Posterior cingulate gyrus (tissue), 11 donors: ENCODE measurements around the gene RAB43.

Experiments used
- DNase-seq, 10 donors: peaks; one replicate each; pipeline versions ENCODE4 v3.0.0 to v3.0.0-alpha.2; 2020 to 2021; ENCODE audit warnings: mixed read lengths in 3 of 10
- intact Hi-C: fragments of 100-400 bp; cut with DNase I; formaldehyde crosslinking; loops from one replicate; pipeline ENCODE4 v1.15.1; 2023

Gene RAB43

DNA sequence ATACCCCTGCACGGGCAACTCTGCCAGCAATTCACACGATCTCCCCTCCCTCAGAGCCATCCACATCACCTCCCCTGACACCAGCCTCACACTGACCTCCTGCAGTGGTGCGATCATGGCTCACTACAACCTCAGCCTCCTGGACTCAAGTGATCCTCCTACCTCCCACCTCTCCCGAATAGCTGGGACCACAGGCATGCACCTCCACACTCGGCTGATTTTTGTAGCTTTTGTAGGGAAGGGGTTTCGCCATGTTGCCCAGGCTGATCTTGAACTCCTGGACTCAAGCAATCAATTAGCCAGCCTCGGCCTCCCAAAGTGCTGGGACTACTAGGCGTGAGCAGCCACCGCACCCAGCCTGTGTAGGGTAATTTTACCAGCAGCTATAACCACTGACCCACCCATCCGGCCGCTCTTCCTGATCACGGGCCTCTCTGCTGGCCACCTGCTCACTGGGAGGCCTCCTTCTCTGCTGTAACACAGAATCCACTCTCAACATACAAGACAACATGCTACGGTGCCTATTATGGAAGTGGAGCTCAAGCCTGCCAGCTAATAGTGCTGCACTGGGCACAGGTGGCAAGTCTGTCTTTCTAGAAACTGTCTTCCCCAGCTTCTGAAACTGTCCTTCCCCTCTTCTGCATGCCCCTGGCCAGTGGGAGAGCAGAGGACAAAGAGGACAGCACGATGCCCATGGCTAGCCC lies 56.4 kb downstream of the RAB43 start:
- DNase-seq, result peak in 1 of 10 donors; percentile 68
- intact Hi-C loops, result no loop called here

GRCh38 chr3:129063841-129064482 lies 57.6 kb downstream of the RAB43 start:
- intact Hi-C loops, result no loop called here
- peak in 1 of 10 donors; percentile 72 for DNase-seq

DNA sequence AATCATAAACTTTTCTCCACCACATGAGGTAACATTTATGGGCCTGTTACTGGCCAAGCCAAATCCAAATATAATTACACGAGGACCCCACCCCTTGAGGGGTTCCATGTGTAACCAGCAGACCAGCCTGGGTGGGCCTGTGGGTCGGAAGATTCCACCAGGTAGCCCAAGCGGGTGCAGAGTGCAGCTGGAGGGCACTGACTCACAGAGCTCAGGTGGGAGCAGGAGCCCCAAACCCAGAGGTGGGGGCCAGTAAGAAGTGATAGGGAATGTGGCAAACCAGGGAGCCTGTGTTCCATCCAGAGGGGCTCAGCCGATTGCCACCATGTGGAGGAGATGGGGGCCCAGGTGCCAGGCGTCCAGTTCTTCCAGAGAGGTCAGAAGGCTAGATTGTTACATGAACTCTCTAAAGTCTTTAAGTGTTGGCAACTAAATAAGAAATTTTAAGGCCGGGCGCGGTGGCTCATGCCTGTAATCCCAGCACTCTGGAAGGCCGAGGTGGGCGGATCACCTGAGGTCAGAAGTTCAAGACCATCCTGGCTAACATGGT lies 58.4 kb downstream of the RAB43 start:
- intact Hi-C loops, result no loop called here
- peak in 1 of 10 donors; percentile 52 for DNase-seq

DNA sequence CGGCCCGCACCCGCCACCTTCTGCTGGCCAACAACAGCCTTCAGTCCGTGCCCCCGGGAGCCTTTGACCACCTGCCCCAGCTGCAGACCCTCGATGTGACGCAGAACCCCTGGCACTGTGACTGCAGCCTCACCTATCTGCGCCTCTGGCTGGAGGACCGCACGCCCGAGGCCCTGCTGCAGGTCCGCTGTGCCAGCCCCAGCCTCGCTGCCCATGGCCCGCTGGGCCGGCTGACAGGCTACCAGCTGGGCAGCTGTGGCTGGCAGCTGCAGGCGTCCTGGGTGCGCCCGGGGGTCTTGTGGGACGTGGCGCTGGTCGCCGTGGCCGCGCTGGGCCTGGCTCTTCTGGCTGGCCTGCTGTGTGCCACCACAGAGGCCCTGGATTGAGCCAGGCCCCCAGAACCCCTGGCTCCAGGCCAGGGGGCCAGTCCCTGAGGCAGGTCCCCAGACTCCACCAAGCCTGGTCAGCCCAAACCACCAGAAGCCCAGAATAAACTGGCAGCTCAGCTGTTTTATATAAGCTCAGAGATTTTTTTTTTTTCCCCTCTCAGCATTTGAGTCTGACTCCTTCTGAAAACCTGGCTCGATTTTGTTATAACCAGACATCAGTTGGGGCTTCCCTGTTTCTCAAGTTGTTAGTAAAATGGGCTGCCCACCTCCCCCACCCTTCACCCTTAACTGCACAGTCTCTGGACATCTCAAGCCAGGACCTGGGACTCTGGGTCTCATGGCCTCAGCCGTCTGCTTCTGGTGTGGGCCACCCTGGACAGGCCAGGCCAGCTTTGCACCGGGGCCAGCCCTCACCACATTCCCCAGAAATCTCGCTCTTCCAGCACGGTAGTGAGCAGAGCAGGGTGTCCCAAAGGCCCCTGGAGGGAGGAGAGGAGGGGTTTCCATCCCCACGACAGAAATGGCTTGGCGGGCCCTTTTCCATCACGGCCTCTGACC lies 59.4 kb downstream of the RAB43 start:
- DNase-seq, result peak in 1 of 10 donors; percentile 81
- intact Hi-C loops, result no loop called here

- DNase-seq, result peak in 1 of 10 donors; percentile 70
- intact Hi-C loops, result no loop called here
Observed at GRCh38 chr3:129061023-129061887, 60.3 kb downstream of the RAB43 start.

GRCh38 chr3:129060276-129061022 lies 61.2 kb downstream of the RAB43 start, which contains the start of gene GP9:
Gene GP9, plus strand, starts transcription at chr3:129060779. Its CDS starts 961 bp downstream, at chr3:129061740.
- DNase-seq, result peak in 1 of 10 donors; percentile 49
- intact Hi-C loops, result no loop called here

- DNase-seq, result peak in 1 of 10 donors; percentile 72
- intact Hi-C loops, result no loop called here
Observed at GRCh38 chr3:129059311-129059958, 62.2 kb downstream of the RAB43 start.

- DNase-seq, result peak in 3 of 10 donors; percentile 12 to 86 (median 25)
- intact Hi-C loops, result no loop called here
Observed at GRCh38 chr3:129058441-129059200, 63.0 kb downstream of the RAB43 start.

- intact Hi-C loops, result no loop called here
- peak in 1 of 10 donors; percentile 26 for DNase-seq
Observed at GRCh38 chr3:129057249-129057648, 64.4 kb downstream of the RAB43 start.

DNA sequence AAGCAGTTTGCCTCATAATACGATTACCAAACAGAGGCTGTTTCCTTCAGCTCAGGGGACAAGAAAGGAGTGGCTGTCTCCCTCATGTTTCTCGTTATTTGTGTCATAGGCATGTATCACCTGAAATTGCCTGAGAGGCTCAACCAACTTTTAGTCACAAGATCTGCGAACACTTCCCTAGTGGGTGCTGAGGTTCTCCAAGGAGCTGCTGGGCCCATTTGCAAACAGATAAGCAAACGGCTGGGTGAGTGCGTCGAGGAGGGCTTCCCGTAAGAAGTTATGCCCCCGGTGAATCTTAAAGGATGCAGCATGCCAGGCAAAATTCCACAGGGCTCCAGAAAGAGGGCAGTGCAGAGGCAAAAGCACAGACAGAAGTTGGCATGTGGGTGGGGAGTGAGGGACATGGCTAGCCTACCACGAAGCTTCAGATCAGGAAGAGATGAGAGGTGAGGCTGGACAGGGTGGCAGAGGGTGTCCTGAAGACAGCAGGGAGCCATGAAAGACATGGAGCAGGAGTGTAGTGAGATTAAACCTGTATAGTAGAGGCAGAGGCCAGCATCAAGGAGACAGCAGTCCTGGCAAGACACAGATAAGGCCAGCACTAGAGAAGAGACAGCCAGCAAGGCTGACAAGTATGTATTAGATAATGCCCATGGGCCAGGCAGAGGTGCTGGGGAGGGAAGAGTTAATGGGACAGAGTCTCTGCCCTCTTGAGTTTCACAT lies 65.0 kb downstream of the RAB43 start:
- intact Hi-C loops, result no loop called here
- DNase-seq, result peak in 2 of 10 donors; percentile 32 to 39

DNA sequence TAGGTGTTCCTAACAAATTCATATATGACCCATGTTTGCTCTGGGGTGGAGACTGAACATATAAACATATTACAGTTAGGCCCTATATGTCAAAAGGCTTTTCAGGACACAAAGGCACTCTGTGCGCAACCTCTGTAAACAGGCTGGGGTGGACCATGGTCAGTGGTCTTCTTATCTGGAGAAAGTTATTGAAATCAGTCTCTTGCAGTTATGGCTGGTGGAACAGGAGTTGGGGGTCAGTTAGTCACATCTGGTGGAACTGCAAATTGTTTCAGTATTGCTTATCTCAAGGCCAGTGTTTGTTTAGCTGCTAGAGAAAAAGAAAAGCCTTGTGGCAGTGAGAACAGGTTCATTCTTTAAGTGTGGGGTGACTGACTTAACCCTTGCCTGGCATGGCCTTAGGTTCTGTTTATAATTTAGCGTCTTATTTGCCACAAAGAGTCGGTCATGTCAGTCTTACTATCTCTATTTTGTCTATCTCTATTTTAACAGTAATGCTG lies 66.9 kb downstream of the RAB43 start:
- intact Hi-C loops, result no loop called here
- DNase-seq, result peak in 1 of 10 donors; percentile 7

DNA sequence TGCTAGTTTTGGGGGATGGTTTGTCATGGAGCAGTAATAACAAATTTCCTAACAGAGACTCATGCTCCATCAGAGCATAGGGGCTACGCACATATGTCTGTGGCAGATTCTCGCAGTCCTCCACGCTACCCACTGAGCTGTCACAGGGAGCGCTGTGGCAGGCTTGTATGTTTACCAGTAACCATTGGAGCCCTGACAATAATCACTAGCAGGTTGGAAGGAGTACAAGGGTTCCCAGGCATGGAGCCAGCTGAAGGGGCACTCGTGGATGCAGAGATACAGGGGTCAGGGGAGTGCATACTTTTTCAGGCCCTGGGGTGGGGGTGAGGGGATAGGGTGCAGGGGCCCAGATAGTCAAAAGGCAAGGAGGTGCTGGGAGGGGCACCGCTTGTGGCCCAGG lies 68.9 kb downstream of the RAB43 start:
- DNase-seq, result peak in 1 of 10 donors; percentile 52
- intact Hi-C loops, result loop anchor here (2.0 kb wide), 1 partner anchor 194 kb away; no protein-coding TSS in a partner anchor

- DNase-seq, result peak in 1 of 10 donors; percentile 45
- intact Hi-C loops, result loop anchor here (2.0 kb wide), 1 partner anchor 195 kb away; no protein-coding TSS in a partner anchor
Observed at GRCh38 chr3:129051871-129052340, 69.7 kb downstream of the RAB43 start.

- intact Hi-C loops, result no loop called here
- DNase-seq, result peak in 1 of 10 donors; percentile 45
Observed at GRCh38 chr3:129050556-129051295, 70.9 kb downstream of the RAB43 start.

- DNase-seq, result peak in 1 of 10 donors; percentile 77
Observed at GRCh38 chr3:129047553-129047839, 74.1 kb downstream of the RAB43 start.

More at GRCh38 chr3:129047553-129047839, 74.1 kb downstream of the RAB43 start:
- intact Hi-C loops, result no loop called here
